G401 (cell line): ENCODE data around the gene FAM184A. TPM values are rescaled to one million over a fixed set of nuclear protein-coding genes. Genes with fewer than 3 reads are reported as not detected.
A peak's percentile ranks its signal among the peaks of the same experiment; 100 is the strongest.

ENCODE experiments used
- DNase-seq: peaks from one replicate; pipeline ENCODE4 v3.0.0-alpha.2; 2015; ENCODE audit warnings: low spot score
- in situ Hi-C: cut with HindIII; loops from 2 replicates; pipeline ENCODE4 v1.10.0; 2016; ENCODE audit warnings: low sequenced_read_pairs, mixed read lengths
- total RNA-seq: library from RNA; depleted of rRNA; stranded (reverse); fragments of >200 nt; shearing (Covaris generic); gene quantifications from 2 replicates; pipeline ENCODE4 v1.2.3, GENCODE V29; 2014; rRNA removed

FAM184A gene
- total RNA-seq, 1 experiment from 2014 or later = 0.07 TPM

DNA sequence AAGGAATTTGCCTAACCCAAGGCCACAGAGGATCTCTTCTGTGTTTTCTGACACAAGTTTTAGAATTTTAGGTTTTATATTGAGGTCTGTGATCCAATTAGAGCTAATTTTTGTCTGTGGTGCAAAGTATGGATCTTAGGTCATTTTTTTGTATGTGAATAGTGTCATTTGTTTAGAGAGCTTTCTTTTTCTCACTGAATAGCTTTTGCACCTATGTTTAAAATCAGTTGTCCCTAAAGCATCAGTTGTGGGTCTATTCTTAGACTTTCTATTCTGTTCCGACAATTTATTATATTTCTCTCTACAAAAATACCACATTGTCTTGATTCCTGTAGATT lies 143.2 kb downstream of the FAM184A start:
- in situ Hi-C loops = no loop called here
- DNase-seq = no peak

GRCh38 chr6:118934461-118935330 lies 143.8 kb downstream of the FAM184A start, which contains the start of gene MCM9:
Gene MCM9 (minus strand): TSS chr6:118935159. CDS start chr6:118931723, 3,436 bp downstream.
- DNase-seq = peak; percentile 78
- in situ Hi-C loops = no loop called here

DNA sequence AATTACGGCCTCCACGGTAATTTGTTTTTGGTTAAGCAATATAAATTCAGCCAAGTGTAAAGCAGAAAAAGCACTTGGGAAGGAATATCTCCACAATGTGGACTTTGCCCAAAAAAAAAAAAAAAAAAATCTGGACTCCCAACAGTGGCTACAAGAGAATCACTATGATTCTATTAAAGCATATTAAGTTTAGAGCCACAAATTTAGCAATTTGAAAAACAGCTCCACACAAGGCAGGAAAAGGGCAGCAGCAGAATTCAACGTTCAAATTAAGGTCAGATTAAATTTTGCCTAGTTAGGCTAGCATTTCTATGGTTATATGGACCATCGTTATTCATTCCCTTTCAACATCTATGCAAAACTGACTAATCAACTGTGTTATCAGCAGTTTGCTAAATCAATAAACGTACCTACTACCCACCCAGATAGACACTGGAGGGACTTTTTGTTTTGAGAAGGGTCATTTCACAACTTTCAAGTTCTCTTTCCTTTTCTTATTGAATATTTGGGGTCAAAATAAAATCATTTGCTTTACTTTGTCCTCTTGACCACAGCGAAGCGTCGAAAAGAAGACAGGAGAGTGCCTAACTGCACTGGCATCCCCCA lies 144.5 kb downstream of the FAM184A start:
- in situ Hi-C loops = no loop called here
- no peak for DNase-seq

DNA sequence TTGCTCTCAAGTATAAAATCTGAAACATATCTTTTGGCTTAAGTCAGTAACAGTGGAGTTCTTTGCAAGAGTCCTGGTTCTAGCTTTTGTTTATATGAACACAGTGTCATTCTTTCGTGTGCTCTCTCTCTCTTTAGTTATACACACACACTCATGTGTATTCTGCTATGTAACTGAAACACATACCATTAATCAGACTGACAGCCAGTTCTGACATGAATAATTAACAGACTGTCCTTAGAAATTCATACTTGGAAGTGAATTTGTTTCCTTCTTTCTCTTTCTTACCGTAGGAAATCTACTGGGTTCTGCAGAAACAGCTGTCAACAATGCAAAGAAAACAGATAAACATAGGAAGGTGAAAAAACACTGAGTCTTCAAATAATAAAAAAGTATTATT lies 146.0 kb downstream of the FAM184A start:
- in situ Hi-C loops = no loop called here
- DNase-seq = no peak

GRCh38 chr6:118931436-118931835 lies 147.0 kb downstream of the FAM184A start:
- DNase-seq = no peak
- in situ Hi-C loops = no loop called here

GRCh38 chr6:118930680-118931079 lies 147.8 kb downstream of the FAM184A start:
- no peak for DNase-seq
- in situ Hi-C loops = no loop called here

GRCh38 chr6:118923035-118923434 lies 155.4 kb downstream of the FAM184A start:
- no peak for DNase-seq
- in situ Hi-C loops = no loop called here

- no peak for DNase-seq
- in situ Hi-C loops = no loop called here
Observed at GRCh38 chr6:118921084-118921483, 157.4 kb downstream of the FAM184A start.

- in situ Hi-C loops = no loop called here
- DNase-seq = no peak
Observed at GRCh38 chr6:118918329-118918725, 160.1 kb downstream of the FAM184A start.

GRCh38 chr6:118917546-118918328 lies 160.7 kb downstream of the FAM184A start:
- in situ Hi-C loops = no loop called here
- no peak for DNase-seq

- no peak for DNase-seq
- in situ Hi-C loops = no loop called here
Observed at GRCh38 chr6:118914598-118914997, 163.9 kb downstream of the FAM184A start.

GRCh38 chr6:118913161-118913560 lies 165.3 kb downstream of the FAM184A start:
- DNase-seq = no peak
- in situ Hi-C loops = no loop called here

DNA sequence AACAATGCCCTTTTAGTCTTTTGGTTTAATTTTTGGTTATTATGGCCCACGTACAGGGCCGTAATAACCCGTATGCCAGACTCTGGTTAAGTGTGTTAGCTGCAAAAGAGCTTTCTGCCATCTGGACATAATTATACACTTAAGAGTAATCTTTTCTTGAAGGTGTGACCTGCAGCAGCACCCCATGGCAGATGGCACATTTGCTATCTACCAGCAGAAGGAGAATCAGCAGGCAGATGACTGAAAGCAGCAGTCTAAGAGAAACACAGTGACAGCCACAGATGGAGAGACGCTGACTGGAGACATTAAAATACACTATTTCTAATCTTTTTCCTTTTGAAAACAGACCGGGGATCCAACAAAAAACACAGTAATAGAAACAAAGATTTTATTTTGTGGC lies 165.8 kb downstream of the FAM184A start:
- DNase-seq = peak; percentile 70
- in situ Hi-C loops = no loop called here

Other genes with a start within 250 kb of the FAM184A start
- gene ASF1A, start 184.5 kb downstream of the FAM184A start, total RNA-seq = 36.1 and 39.9 TPM in 2 replicates
- 12.5 and 23.4 TPM in 2 replicates for gene MCM9, start 143.5 kb downstream of the FAM184A start, total RNA-seq